SK-N-MC (cell line): ENCODE measurements around the gene PDZRN4.

ENCODE experiments used
- EZH2 ChIP-seq: fragments of 200-600 bp; sonication (generic); IDR thresholded peaks from one replicate; pipeline ENCODE4 v1.6.1; 2017; ENCODE audit warnings: antibody characterized with exemption
- POLR2AphosphoS5 ChIP-seq: IDR thresholded peaks from 2 replicates; pipeline ENCODE4 v1.6.1; 2012; ENCODE audit warnings: mild to moderate bottlenecking, low read depth, low read length, borderline replicate concordance

GRCh38 chr12:41619705-41620104 is 431.6 kb downstream of the PDZRN4 start:
- TF ChIP-seq EZH2 (no peak), POLR2AphosphoS5 (no peak)
